Hematopoietic multipotent progenitor cell treated with erythropoietin and hydrocortisone succinate and interleukin-3 and kit ligand, for 6 days (in vitro differentiated cells): ENCODE data around the gene WNT7B.
A peak's percentile ranks its signal among the peaks of the same experiment; 100 is the strongest.

Source experiments
- DNase-seq: peaks from one replicate; pipeline ENCODE4 v3.0.0-alpha.2; 2015

Gene WNT7B

DNA sequence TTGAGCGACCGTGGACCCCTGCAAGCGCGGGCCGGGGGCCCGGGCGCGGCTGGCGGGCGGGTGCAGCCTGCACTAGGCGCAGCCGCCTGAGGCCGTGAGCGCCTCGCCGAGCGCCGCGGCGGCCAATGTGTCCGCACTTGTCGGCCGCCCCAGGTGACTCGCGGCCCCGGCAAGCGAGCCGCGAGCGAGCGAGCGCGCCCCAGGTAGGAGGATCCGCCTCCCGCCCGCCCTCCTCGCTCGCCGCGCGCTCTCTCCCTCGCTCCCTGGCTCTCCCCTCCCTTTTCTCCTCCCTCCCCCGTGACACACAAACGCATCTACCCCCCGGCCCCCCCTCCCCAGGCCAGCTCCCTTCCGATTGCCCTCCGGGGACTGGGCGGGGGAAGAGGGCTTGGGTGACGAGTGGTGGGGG, at the start of gene WNT7B:
Gene WNT7B, minus strand, starts transcription at position 160 of the 409 bp plus-strand sequence. CDS start 408 bp downstream, outside the sequence.
- no peak for DNase-seq

DNA sequence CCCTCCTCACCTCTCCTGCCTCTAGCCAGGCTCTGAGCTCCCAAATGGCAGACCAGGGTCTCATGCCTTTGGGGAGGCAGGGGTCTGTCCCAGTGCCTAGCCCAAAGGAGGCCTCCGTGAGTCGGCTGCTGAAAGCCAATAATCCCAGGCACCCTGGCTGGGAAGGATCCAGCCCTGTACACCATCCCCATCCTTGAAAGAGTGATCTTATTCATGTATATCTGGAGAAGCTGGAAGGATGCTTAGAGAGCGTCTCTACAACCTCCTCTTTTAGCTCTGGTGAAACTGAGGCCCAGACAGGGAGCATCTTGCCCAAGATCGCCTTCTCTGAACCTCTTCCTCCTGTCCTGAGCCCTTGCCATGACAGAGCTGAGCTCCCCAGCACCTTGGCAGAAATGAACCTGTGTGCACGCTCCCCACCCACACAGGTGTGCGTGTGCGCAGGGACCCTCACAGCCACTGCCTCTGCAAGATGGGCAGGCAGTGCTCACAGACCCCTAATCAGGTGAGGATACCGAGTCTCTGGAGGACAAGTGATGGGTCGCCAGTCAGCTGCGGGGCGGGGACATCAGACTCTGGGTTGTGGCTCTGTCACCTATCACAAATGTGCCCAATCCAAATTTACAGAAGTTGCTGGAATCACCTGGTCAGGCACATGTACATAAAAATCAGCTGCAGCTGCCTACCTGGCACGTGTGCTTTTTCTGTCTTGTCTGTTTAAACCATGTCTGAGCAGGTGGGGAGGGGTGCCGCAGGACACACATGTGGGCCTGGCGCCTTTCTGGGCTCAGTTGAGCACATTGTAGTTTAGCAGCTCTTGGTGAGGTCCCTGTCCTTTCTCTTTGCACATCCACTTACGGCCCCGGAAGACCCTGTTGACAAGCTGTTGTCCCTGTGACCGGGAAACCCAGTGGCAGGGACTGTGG, 49.3 kb upstream of the WNT7B start:
- no peak for DNase-seq

DNA sequence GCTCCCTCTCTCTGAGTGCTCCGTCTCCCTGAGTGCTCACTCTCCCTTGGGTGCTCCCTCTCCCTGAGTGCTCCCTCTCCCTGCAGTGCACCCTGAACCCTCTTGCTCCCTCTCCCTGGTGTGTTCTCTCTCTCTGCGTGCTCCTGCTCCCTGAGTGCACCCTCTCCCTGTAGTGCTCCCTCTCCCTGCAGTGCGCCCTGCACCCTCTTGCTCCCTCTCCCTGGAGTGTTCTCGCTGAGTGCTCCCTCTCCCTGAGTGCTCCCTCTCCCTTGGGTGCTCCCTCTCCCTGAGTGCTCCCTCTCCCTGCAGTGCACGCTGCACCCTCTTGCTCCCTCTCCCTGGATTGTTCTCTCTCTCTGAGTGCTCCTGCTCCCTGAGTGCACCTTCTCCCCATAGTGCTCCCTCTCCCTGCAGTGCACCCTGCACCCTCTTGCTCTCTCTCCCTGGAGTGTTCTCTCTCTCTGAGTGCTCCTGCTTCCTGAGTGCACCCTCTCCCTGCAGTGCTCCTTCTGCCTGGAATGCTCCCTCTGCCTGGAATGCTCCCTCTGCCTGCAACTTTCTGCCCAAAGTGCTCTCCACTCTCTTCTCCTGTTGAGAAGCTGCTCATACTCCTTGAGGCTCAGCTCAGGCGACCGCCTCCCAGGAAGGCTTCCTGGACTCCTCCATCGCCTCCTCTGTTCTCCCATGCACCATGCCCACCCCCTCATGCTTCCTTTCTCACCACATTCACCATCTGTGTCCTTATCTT, 48.4 kb upstream of the WNT7B start:
- no peak for DNase-seq

DNA sequence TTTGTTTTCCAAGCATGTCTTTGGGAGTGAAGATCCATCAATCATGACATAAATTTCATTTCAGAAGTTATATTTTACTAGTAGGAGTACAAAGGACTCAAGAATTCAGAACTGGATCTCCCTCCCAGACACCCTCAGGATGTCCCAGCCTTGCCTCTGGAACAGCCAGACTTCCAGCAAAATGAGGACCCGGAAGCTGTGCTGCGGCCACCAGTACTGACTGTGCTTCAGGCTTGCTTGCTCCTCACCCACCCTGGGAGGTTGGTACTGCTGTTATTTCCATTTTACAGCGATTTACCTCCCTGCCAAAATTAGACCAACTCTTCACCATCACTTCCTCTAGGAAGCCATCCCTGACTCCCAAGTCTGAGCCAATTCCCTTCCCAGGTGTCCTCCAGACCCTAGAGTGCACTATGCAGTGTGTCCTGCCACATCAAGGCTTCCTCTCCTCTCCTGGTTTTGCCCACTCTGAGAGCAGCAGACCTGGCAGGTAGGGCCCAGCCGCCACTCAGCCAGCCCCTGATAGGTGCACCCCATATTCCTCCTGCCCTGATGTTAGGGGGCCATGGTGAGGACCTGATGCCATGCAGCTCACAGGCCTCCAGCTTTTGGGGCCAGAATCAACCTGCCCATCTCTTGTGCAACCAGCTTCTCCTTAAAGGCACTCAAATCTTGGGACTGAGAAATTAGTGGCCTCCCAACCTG, 47.3 kb upstream of the WNT7B start:
- DNase-seq, result no peak

DNA sequence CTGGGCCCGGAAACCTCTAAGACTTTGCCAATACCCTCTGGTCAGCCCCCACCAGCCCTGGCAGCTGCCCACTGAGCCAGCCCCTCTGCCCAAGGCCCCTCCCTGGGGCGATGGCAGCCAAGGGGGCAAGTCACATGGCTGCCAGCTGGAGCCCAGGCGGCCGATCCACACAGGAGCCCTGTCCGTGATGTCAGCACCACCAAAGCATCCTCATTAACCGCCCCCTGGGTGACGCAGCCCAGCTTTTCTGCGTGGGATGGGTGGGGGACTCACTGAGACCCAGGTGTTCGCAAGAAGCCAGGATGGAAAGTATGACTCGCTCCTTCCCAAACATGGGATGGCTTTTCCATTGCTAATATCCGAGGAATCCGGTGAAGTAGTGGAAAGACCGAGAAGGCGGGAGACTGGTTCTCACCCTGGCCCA, 46.6 kb upstream of the WNT7B start:
- no peak for DNase-seq

DNA sequence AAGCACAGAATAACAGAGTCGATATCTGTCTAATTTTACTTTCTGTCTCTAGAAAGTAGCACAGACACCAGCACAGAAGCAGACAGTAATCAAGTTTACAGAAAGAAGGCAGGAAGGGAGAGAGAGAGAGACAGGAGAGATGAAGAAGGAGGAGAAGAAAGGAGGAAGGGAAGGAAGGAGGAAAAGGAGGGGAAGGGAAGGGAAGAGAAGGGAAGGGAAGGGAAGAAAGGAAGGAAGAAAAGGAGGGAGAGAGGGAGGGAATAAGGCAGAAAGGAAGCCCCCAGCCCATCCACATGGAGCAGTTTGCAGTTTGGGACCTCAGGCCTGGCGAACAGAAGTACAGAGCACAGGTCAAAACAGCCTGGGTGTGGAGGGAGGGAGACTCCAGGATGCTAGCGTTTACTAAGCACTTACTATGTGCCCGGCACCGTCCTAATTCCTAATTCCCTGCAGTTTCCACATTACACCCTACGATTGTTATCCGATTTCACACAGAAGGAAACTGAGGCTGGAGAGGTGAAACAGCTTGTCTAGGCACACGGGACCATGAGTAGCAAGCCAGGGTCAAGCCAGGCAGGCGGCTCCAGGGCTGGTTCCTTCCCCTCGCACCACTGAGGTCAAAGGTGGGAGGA, 46.0 kb upstream of the WNT7B start:
- no peak for DNase-seq

DNA sequence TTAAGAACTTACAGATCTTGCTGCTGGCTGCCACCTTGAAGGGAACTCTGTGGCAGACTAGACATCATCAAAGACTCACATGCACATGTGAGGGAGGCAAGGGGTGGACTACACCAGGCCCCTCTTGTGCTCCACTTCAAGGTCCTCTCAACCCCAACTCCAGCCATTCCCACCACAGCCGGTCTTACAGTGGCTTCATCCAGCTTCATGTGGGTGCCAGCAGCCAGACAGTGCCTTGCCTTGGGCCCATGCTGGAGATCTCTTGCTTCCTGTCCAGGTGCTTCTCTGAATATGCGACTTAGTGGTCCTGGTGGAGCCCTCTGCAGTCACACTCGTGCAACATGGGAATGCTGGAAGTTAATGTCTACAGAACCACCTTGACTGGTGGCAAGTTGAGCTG, 44.6 kb upstream of the WNT7B start:
- no peak for DNase-seq

DNA sequence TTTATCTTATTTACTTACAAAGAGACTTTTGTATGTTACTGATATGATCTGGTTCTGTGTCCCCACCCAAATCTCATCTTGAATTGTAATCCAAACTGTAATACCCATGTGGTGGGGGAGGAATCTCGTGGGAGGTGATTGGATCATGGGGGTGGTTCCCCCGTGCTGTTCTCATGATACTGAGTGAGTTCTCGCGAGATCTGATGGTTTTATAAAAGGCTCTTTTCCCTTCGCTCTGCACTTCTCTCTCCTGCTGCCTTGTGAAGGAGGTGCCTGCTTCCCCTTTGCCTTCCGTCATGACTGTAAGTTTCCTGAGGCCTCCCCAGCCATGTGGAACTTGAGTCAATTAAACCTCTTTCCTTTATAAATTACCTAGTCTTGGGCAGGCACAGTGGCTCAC, 42.4 kb upstream of the WNT7B start:
- no peak for DNase-seq

DNA sequence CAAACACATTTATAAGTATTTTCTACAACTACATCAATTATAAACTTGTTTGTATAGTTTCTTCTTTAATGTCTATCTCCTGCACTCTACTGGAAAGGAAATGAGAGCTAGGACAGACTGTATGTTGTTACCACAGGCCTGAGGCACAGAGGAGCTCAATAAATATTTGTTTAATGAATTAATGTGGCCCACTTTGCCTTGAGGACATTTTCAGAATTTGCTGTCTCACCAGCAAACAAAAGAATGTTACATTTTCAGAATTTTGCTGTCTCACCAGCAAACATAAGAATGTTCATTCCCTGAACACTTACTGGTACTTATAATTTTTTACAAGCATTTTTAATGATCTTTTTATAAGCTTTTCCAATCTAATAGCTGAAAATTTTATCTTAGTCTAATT, 41.9 kb upstream of the WNT7B start:
- no peak for DNase-seq

DNA sequence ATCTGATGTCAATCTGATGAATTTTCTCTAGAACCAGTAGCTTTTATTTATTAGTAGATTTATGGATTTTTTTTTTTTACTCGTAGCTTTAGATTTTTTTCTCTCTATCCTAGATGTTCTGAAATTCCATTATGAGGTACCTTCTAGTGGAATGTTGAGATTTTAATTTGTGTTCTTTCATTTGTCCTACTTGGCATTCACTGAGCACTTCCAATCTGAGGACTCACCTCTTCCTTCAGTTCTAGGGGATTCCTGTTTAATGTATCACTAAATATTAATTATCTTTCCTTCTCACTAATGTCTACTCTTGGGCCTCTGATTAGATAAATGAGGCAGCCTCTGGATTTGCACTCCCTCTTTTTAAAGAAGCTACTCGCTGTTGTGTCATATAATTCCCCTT, 40.2 kb upstream of the WNT7B start:
- DNase-seq, result no peak

DNA sequence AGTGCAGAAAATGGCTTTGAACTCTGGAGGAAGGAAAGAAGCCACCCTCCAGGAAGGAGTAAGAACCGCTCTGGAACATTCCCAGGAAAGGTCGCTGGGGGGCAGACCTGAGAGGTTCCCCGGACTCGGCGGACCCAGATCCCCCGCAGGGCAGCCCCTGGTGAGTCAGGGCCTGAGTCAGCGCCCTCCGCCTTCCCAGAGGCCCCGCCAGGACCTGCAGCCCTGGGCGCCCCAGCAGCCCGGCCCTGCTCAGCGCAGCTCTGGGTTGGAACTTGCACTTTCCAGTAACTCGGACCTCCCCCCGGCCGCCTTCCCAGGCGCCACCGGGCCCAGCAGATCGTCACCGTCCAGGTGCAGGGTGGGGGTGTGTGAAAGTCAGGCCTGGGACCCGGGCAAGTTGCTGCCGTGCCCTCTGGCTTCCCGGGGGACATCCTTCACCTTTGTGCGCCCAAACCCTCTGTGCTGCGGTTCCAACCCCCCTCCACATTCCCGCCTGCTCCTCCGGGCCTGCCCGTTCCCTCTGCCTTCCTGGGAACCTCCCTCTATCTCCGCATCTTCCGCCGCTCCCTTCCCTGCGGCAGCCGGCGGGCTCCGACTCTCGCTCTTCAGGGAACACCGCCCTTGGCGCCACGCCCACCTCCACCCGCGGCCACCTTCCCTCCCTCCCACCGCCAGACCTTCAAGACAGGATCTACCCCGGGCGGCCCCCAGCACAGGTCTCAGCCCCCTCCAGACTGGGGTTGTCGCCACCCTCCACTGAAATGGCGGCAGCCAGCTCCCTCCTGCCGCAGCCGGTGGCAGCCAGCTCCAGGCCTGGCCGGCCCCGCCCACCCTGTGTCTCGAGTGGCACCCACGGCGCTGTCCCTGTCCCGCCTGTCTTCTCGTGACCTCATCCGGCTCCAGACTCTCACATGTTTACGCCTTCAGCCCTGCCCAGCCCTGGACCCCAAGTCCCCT, 36.8 kb upstream of the WNT7B start:
- peak; percentile 95 for DNase-seq

DNA sequence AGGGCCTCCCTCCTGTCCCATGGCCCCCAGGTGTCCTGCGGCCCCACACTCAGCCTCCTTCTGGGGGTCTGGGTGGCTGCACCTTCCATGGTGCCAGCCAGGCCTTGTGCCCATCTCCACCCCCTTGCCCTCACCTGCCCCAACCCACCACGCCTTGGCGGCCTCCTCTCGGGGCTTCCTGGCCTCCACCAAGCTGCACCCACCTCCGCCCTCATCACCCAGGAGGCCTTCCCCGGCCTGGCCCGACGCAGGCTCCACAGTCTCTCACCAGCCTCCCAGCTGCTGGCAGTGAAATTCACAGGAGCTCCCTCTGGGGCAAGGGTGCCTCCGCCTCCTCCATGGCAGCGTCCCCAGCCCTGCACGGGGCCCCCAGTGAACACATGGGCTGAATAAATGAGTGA, 35.9 kb upstream of the WNT7B start:
- DNase-seq, result no peak

DNA sequence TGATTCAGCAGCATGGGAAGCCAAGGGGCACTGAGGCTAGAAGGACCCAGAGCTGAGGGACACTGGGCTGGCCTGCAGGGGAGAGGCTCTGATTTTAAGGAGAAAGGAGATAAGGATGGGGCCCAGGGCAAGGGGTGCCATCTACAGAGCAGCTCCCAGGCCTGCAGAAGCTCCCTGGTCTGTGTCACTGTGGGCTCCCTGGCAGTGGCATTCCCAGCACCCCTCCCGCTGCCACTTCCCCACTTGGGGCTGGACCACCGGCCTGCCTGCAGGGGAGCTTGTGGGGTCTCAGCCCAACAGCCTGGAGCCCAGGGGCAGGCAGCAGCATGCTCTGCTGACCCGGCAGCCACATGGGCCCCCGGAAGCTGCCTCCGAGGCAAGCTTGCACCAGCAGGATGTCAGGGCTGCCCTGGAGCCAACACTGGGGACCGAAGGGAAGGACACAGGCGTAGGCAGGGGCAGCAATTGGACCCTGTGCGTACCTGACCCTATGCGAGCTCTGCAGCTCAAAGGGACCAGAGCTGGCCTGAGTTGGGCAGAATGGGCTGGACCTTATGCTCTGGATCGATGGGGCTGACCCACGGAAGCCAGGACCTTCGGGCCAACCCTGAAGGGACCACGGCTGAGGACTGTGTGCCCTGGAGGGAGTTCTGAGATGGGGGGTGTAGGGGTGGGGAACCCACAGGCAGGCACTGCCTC, 35.4 kb upstream of the WNT7B start:
- no peak for DNase-seq

DNA sequence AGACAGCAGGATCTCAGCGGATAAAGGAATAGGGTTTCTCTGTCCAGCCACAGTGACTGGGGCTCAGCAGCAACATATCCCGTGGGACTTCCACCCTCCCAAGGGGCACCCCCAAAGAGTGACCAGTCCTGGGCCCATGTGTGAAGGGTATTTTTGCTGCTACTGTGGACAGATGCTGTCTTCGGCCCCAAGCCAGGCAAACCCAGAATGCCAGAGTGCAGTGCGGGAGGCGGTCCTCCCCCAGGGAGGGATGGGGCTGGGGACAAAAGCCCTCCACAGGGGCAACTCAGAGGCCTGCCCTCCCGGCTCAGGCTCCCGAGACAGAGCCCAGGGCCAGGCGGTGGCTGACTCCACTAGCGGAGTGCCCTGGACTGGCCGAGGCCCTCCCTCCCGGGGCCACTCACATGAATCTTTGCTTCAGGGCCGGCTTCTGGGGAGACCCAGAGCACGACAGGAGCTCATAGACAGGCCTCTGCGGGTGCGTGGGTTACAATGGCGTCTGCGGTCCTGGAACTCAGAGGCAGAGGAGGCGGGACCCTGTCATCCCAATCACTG, 34.7 kb upstream of the WNT7B start:
- no peak for DNase-seq

DNA sequence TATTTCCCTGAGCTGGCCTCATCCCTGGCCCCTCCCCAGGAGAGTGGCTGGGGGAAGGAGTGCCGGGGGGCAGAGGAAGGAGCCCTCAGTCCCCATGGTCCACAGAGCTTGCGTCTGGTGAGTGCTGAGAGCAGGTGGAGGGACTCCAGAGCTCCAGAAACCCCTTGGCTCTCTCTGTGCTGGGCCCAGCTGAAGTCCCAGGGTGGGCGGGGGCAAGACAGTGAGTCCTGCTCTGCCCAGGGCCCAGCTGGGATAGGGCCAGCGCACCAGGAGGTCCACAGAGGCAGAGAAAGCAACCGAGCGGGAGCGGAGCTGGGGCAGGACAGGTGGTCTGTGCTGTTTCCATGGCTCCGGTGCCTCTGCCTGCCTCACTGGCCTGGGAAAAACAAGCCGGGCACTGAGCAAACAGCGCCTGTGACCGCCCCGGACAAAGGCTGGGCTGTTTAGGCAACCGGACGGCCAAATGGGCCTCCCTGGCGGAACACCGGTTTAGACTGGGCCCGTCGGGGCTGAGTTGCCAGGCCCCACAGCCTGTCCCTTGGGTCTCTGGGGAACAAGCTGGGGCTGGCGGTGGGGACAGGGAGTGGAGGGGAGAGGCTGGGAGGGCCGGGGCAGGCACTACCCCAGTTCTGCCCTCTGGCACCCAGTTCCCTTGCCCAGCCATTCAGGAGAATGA, 34.1 kb upstream of the WNT7B start:
- no peak for DNase-seq

DNA sequence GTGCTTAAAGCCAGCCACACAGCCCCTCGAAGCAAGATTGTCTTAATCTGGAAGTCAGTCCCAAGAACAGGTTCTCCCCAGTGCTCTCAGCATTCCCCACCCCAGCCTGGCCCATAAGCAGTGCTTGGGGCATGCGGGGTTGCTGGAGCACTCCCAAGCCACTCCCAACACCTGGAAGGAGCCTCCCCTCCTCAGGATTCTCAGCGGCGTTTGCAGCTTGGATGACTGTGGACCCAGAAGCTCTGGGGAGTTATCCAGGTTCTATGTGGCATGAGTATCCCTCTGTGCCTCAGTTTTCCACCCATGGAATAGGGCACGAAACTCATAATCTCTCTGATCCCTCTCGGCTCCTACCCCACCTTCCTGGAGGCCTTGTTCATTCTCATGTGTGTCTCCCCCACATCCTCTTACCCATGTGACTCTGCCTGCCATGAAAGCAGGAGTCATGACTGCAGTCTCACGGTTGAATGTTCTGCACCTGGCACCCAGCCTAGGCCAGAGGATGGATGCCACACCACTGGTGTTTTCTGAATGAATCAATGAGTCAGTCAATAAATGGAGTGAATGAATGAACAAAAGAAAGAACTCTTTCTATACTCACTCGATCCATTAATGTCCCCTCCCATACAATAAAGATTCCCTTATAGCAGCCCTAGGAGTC, 33.4 kb upstream of the WNT7B start:
- no peak for DNase-seq

DNA sequence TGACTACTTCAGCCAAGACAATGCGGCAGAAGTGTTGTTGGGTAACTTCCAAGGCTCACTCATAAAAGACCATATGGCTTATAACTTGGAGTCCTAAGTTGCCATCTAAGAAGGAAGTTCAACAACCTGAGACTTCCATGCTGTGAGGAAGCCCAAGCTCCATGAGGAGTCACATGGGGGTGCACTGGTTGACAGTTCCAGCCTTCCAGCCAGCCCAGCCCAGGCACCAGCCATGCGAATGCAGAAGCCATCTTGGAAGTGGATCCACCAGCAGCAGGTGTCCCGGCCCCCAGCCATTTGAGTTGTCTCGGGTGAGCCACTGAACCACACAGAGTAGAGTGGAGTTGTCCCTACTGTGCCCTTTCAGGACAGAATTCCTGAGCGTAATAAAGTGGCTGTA, 32.8 kb upstream of the WNT7B start:
- DNase-seq, result no peak

DNA sequence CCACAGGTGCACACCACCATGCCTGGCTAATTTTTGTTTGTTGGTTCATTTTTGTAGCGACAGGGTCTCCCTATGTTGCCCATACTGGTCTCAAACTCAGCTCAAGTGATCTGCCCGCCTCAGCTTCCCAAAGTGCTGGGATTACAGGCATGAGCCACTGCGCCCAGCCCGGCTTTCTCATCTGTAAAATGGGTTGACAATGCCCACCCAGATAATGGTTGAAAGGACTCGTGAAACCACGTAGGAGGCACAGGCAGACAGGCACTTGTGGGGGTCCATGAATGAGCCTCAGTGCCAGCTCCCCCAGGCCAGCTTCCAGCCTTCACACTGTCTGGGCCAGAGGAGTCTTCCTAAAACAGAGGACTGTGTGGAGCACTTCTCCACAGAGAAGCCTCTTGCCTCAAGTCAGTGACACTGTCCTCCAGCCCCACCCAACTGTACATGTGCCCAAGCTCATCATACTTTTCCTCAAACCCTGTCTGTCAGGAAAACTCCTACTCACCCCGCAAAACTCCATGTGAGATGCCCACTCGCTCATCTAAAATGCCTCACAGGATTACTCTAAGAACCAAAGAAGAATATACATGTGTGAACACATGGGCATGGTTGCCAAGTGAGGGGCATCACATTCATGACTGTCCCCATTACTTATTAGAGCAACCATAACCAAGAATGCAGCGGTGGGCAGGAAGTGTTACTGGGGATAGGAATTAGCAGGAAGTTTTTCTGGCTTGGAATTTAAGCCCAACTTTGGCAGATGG, 32.1 kb upstream of the WNT7B start:
- no peak for DNase-seq

DNA sequence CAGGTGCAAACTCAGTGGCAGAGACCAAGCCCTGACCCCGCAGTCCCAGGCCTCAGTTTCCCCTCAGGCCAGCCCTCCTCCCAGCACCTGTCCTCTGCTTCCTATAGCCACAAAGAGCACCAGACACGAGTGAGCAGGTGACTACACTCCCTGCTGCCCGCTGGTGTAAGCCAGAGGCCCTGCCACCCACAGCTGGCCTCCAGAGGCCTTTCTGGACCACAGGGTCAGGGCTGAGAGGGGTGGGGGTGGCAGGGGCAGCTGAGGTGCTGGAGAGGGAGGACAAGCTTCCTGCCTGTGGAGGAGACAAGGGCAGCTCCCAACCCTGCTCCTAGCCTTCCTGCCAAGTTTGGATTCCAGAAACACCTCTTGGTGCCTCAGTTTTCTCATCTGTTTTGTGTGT, 31.3 kb upstream of the WNT7B start:
- DNase-seq, result no peak
